Mucosa of descending colon (tissue), 3 donors: ENCODE measurements around the gene FN3KRP. TPM values are rescaled to one million over a fixed set of nuclear protein-coding genes. Genes with fewer than 3 reads are reported as not detected.

Experiments used
- ATAC-seq: fragments of 200-7000 bp; cut with Tn5 transposase; one replicate; pipeline ENCODE4 v1.9.1; 2020; ENCODE audit warnings: mild to moderate bottlenecking, moderate library complexity
- DNase-seq, 3 donors: peaks; one replicate each; pipeline ENCODE4 v3.0.0-alpha.2; 2020
- H3K36me3 ChIP-seq: fragments of 200-600 bp; one replicate; pipeline ENCODE4 v1.8.0; 2021; ENCODE audit warnings: low read depth, mild to moderate bottlenecking
- H3K4me1 ChIP-seq: fragments of 200-600 bp; one replicate; pipeline ENCODE4 v1.8.0; 2021; ENCODE audit warnings: low read depth, mild to moderate bottlenecking
- H3K4me3 ChIP-seq: fragments of 200-600 bp; one replicate; pipeline ENCODE4 v1.8.0; 2021; ENCODE audit warnings: mild to moderate bottlenecking
- H3K9me3 ChIP-seq: fragments of 200-600 bp; one replicate; pipeline ENCODE4 v1.8.0; 2021; ENCODE audit warnings: mild to moderate bottlenecking
- intact Hi-C, 2 donors: fragments of 100-400 bp; cut with DNase I in 1 of 2; cut with micrococcal nuclease in 1 of 2; formaldehyde crosslinking; loops; one replicate each; pipeline versions ENCODE4 v1.11.0 to v1.11.1; 2022; cut with DNase I, micrococcal nuclease
- total RNA-seq, 3 donors: library from RNA; stranded (reverse); fragmentation: NEBNext Ultra II Directional in 2 of 3; extraction: Animal tissue kit (Norgen Biotek cat#: 25700) in 2 of 3; gene quantifications; one replicate each; pipeline versions ENCODE4 v1.2.1 to v1.2.4, GENCODE V29; 2021 to 2023
- TF ChIP-seq, protein P1 (sequence below): fragments of 200-600 bp; IDR thresholded peaks from one replicate; pipeline ENCODE4 v1.8.0; 2022; ENCODE audit warnings: antibody characterized with exemption, mild to moderate bottlenecking
- donor health status: DM: no; HTN: no; CAD: no; lungs with moderate emphysema.
- donor health status: DM: no; HTN: no; CAD: no.
- donor health status: DM: no; HTN: yes; CAD: no.

The FN3KRP gene
- total RNA-seq, 3 donors from 2014 or later, result 30.8 to 36.1 (median 34.8) TPM

GRCh38 chr17:82696916-82697807, 19.3 kb upstream of the FN3KRP start:
- TF ChIP-seq, protein P1, sequence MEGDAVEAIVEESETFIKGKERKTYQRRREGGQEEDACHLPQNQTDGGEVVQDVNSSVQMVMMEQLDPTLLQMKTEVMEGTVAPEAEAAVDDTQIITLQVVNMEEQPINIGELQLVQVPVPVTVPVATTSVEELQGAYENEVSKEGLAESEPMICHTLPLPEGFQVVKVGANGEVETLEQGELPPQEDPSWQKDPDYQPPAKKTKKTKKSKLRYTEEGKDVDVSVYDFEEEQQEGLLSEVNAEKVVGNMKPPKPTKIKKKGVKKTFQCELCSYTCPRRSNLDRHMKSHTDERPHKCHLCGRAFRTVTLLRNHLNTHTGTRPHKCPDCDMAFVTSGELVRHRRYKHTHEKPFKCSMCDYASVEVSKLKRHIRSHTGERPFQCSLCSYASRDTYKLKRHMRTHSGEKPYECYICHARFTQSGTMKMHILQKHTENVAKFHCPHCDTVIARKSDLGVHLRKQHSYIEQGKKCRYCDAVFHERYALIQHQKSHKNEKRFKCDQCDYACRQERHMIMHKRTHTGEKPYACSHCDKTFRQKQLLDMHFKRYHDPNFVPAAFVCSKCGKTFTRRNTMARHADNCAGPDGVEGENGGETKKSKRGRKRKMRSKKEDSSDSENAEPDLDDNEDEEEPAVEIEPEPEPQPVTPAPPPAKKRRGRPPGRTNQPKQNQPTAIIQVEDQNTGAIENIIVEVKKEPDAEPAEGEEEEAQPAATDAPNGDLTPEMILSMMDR, result no peak
- H3K9me3 ChIP-seq, result peaks cover 7% of the 10 kb centered on the region
- ATAC-seq (no peak), DNase-seq (peak; percentile 27 to 63 (median 61))
- intact Hi-C loops, result no loop called here
- H3K36me3 ChIP-seq, result peaks cover 5% of the 10 kb centered on the region
- H3K4me3 ChIP-seq, result peak overlapping the region; percentile 61
- peaks cover 23% of the 10 kb centered on the region for H3K4me1 ChIP-seq

GRCh38 chr17:82697808-82698064, 18.8 kb upstream of the FN3KRP start:
- H3K36me3 ChIP-seq, result peaks cover 5% of the 10 kb centered on the region
- TF ChIP-seq, protein P1, result no peak
- no peak for ATAC-seq
- peak in 1 of 3 donors; percentile 59 for DNase-seq
- H3K4me3 ChIP-seq, result peak overlapping the region; percentile 61
- intact Hi-C loops, result no loop called here
- peaks cover 7% of the 10 kb centered on the region for H3K9me3 ChIP-seq
- H3K4me1 ChIP-seq, result peaks cover 27% of the 10 kb centered on the region

DNA sequence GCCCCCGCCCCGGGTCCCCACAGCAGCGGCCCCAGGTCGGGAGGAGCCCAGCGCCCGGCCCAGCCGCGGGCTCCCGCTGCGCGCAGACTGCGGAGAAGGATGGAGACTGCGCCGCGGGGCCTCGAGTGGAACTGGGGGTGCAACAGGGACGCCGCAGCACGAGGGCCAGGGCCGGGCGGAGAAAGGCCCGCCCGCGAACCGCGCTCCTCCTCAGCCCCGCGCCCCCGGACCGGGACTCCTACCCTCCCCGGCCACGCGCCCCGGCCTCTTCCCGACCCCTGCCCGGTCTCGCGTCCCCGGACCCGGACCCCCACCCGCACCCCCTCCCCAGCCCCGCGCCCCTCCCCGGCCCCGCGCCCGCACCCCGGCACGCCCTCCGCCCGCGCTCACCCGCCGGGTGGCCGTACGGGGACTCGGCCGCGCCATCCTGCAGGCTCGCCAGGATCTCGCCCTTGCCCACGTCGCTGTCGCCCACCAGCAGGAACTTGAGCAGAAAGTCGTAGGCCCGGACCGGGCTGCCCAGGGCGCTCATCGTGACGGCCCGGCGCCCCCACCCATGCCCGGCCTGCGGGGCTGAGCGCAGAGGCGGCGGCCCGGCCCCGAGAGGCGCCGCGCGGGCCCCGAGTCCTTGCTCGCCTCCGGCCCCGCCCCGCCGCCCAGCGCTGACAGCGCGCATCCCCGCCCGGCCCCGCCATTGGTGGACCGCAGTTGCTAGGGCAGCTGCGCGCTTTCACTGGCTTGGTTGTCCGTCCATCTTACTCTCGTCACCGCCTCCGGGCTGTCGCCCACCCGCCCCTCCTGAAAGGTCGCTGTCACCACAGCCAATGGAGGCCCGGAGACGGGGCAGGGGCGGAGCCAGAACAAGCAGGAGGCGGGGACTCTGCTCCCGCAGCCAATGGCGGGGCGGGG, 18.2 kb upstream of the FN3KRP start, which contains the start of gene RAB40B:
Gene RAB40B (minus strand): TSS at position 634 of the 909 bp plus-strand sequence. CDS start 102 bp downstream, at position 532.
- TF ChIP-seq, protein P1, result no peak
- DNase-seq, result peak; percentile 99 to 100 (median 99)
- peak; percentile 92 for ATAC-seq
- intact Hi-C loops, result no loop called here
- peaks cover 7% of the 10 kb centered on the region for H3K9me3 ChIP-seq
- H3K36me3 ChIP-seq, result peaks cover 5% of the 10 kb centered on the region
- H3K4me1 ChIP-seq, result peaks cover 33% of the 10 kb centered on the region
- peak within 1 kb of the TSS; percentile 61 for H3K4me3 ChIP-seq

- Histone ChIP-seq H3K4me1 (peaks cover 34% of the 10 kb centered on the region), H3K36me3 (peaks cover 5% of the 10 kb centered on the region), H3K4me3 (peak overlapping the region; percentile 61), H3K9me3 (peaks cover 7% of the 10 kb centered on the region)
- ATAC-seq, result peak; percentile 0
- TF ChIP-seq, protein P1, result no peak
- DNase-seq, result no peak
- intact Hi-C loops, result no loop called here
Measured at GRCh38 chr17:82698974-82699442, 17.5 kb upstream of the FN3KRP start.

DNA sequence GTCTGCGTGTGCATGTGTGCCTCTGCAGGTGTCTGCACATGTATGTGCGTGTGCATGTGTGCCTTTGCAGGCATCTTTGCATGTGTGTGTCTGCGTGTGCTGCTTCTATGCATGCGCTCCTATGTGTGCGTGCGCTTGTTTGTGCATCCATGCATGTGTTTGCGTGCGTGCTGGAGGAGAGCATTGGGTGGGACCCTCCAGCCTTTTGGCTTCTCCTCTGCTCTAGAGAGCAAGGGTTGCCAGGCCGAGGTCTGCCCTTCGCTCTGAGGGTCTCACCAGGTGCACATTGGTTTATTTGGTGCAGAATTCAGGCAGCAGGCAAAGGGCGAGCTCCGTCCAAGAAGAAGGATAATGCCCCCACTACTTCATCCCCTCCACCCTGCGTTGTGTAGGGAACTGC, 17.0 kb upstream of the FN3KRP start:
- Histone ChIP-seq H3K4me3 (no peak overlapping the region), H3K4me1 (peaks cover 37% of the 10 kb centered on the region), H3K36me3 (peaks cover 5% of the 10 kb centered on the region), H3K9me3 (peaks cover 5% of the 10 kb centered on the region)
- DNase-seq (peak in 1 of 3 donors; percentile 29), ATAC-seq (no peak)
- intact Hi-C loops, result no loop called here
- TF ChIP-seq, protein P1, result no peak
